Mesenchymal stem cell (in vitro differentiated cells and primary cell): ENCODE results near the gene TRAF3IP1. TPM values are rescaled to one million over a fixed set of nuclear protein-coding genes. Genes with fewer than 3 reads are reported as not detected.

ENCODE experiments used
- DNase-seq: peaks from one replicate; pipeline ENCODE4 v3.0.0-alpha.2; 2013
- H2AFZ ChIP-seq: one replicate; pipeline ENCODE4 v1.6.1; 2013; ENCODE audit warnings: low read depth, mild to moderate bottlenecking, control low read depth, inconsistent platforms, low read length, moderate library complexity
- H2AK5ac ChIP-seq: 2 replicates; pipeline ENCODE4 v1.6.1; 2013; ENCODE audit warnings: low read length, moderate library complexity, mild to moderate bottlenecking, inconsistent platforms; ENCODE audit not compliant: severe bottlenecking
- H2BK120ac ChIP-seq: one replicate; pipeline ENCODE4 v1.6.1; 2013; ENCODE audit warnings: low read depth, mild to moderate bottlenecking, inconsistent platforms, low read length, moderate library complexity
- H2BK12ac ChIP-seq, 2 experiments: one replicate each; pipeline ENCODE4 v1.6.1; 2013; ENCODE audit warnings: inconsistent platforms in 2 of 2, low read length in 2 of 2, mild to moderate bottlenecking in 2 of 2, moderate library complexity in 2 of 2, control low read depth in 1 of 2
- H2BK15ac ChIP-seq: one replicate; pipeline ENCODE4 v1.6.1; 2013; ENCODE audit warnings: mild to moderate bottlenecking, low read depth, inconsistent platforms; ENCODE audit not compliant: poor library complexity, severe bottlenecking
- H2BK5ac ChIP-seq: 2 replicates; pipeline ENCODE4 v1.6.1; 2013; ENCODE audit warnings: low read depth, mild to moderate bottlenecking, low read length, control low read depth, inconsistent platforms; ENCODE audit not compliant: poor library complexity, severe bottlenecking
- H3K14ac ChIP-seq, 2 experiments: one replicate each; pipeline ENCODE4 v1.6.1; 2013; ENCODE audit warnings: inconsistent platforms in 2 of 2, low read length in 2 of 2, control low read depth in 1 of 2, mild to moderate bottlenecking in 1 of 2, moderate library complexity in 1 of 2
- H3K18ac ChIP-seq, 2 experiments: one replicate each; pipeline ENCODE4 v1.6.1; 2013; ENCODE audit warnings: inconsistent platforms in 2 of 2, low read length in 2 of 2, control low read depth in 1 of 2, low read depth in 1 of 2, mild to moderate bottlenecking in 1 of 2
- H3K23ac ChIP-seq, 2 experiments: one replicate each; pipeline ENCODE4 v1.6.1; 2013; ENCODE audit warnings: inconsistent platforms in 2 of 2, low read length in 2 of 2, mild to moderate bottlenecking in 2 of 2, moderate library complexity in 2 of 2, control low read depth in 1 of 2
- H3K27ac ChIP-seq: 2 replicates; pipeline ENCODE4 v1.5.1; 2013; ENCODE audit warnings: mild to moderate bottlenecking, moderate library complexity, low read length, control low read depth, inconsistent platforms; ENCODE audit not compliant: poor library complexity, severe bottlenecking
- H3K27me3 ChIP-seq, 2 experiments: 2 replicates each; pipeline versions ENCODE4 v1.6.1 to v1.7.0; 2013; ENCODE audit warnings: low read length in 2 of 2, mild to moderate bottlenecking in 2 of 2, moderate library complexity in 2 of 2, control low read depth in 1 of 2, inconsistent platforms in 1 of 2; ENCODE audit not compliant: control insufficient read depth in 1 of 2, insufficient read depth in 1 of 2
- H3K36me3 ChIP-seq, 2 experiments: 2 replicates each; pipeline versions ENCODE4 v1.6.1 to v1.7.0; 2013; ENCODE audit warnings: low read length in 2 of 2, control low read depth in 1 of 2, inconsistent platforms in 1 of 2, low read depth in 1 of 2, mild to moderate bottlenecking in 1 of 2; ENCODE audit not compliant: insufficient read depth in 2 of 2, control insufficient read depth in 1 of 2
- H3K4ac ChIP-seq, 2 experiments: one replicate each; pipeline ENCODE4 v1.6.1; 2013; ENCODE audit warnings: inconsistent platforms in 2 of 2, low read length in 2 of 2, mild to moderate bottlenecking in 2 of 2, moderate library complexity in 2 of 2, control low read depth in 1 of 2, low read depth in 1 of 2
- H3K4me1 ChIP-seq: 2 replicates; pipeline ENCODE4 v1.6.1; 2013; ENCODE audit warnings: low read depth, low read length, control low read depth; ENCODE audit not compliant: control insufficient read depth, insufficient read depth
- H3K4me2 ChIP-seq: 2 replicates; pipeline ENCODE4 v1.6.1; 2013; ENCODE audit warnings: low read length, mild to moderate bottlenecking, inconsistent platforms; ENCODE audit not compliant: poor library complexity, severe bottlenecking
- H3K4me3 ChIP-seq, 2 experiments: 2 replicates each; pipeline versions ENCODE4 v1.5.1 to v1.7.0; 2013; ENCODE audit warnings: low read length in 2 of 2, mild to moderate bottlenecking in 2 of 2, control low read depth in 1 of 2, low read depth in 1 of 2; ENCODE audit not compliant: insufficient read depth in 1 of 2
- H3K79me1 ChIP-seq: replicated peaks from 2 replicates; pipeline ENCODE4 v1.6.1; 2013; ENCODE audit warnings: mild to moderate bottlenecking, control low read depth, low read length, inconsistent platforms; ENCODE audit not compliant: poor library complexity, severe bottlenecking
- H3K9ac ChIP-seq: 2 replicates; pipeline ENCODE4 v1.7.0; 2013; ENCODE audit warnings: mild to moderate bottlenecking, low read length, moderate library complexity
- H3K9me3 ChIP-seq: 2 replicates; pipeline ENCODE4 v1.7.0; 2013; ENCODE audit warnings: mild to moderate bottlenecking, low read length; ENCODE audit not compliant: control insufficient read depth
- H4K8ac ChIP-seq: one replicate; pipeline ENCODE4 v1.6.1; 2013; ENCODE audit warnings: inconsistent platforms, mild to moderate bottlenecking, low read length, moderate library complexity
- H4K91ac ChIP-seq: one replicate; pipeline ENCODE4 v1.6.1; 2013; ENCODE audit warnings: mild to moderate bottlenecking, low read length, inconsistent platforms
- WGBS: methylation state at CpG from one replicate; pipeline ENCODE4 v1.1.7; 2013; ENCODE audit warnings: mixed read lengths; 5-methylcytosine and 5-hydroxymethylcytosine counted together
- small RNA-seq: library from polyadenylated mRNA; stranded (forward); fragments of <200 nt; extraction: miRNeasy Mini kit (QIAGEN cat#:217004); gene quantifications from one replicate; pipeline ENCODE3, GENCODE V24; 2013; ENCODE audit warnings: low read depth

TRAF3IP1 gene

DNA sequence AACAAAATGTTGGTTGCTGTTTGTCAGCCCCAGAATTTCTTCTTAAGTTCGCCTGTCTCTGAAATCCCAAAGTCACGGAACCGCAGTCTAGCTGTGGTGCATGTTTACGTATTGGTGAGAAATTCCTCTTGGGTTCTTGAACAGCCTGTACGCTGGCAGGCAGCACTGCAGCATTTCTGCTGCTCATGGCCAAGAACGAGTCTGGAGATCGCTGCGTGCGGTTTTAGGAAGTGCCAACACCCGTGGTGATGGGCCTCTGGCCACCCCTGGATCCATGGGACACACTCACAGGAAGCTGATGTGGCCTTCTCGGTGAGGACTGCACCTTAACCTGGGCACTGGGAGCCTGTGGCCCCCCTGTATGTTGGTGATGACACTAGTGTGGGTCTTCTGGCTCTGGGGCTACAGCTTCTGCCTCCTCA is 130.1 kb downstream of the TRAF3IP1 start:
- no peak for DNase-seq

More for the DNA sequence above, 130.1 kb downstream of the TRAF3IP1 start:
- Histone ChIP-seq H3K36me3 (peaks cover 63 to 78% of the 10 kb centered on the region in 2 experiments), H3K23ac (no peak overlapping the region), H2AFZ (no peak overlapping the region), H3K4me3 (no peak overlapping the region), H3K18ac (no peak overlapping the region), H4K91ac (no peak overlapping the region), H3K4ac (no peak overlapping the region), H3K9ac (no peak overlapping the region), H2BK5ac (no peak overlapping the region), H2AK5ac (no peak overlapping the region), H3K4me2 (no peak overlapping the region), H3K14ac (no peak overlapping the region), H2BK12ac (no peak overlapping the region), H3K9me3 (no peaks in the 10 kb centered on the region), H3K27ac (no peak overlapping the region), H3K79me1 (peaks cover 44% of the 10 kb centered on the region), H3K4me1 (peaks cover 4% of the 10 kb centered on the region), H3K27me3 (no peaks in the 10 kb centered on the region), H2BK15ac (no peak overlapping the region), H4K8ac (no peak overlapping the region), H2BK120ac (no peak overlapping the region)
- 98% methylated on average over 11 of the region's 11 CpGs for WGBS

Small RNA genes within 50 kb of the gene (small RNA-seq; reads per million reads assigned to genes)
- gene RNU6-234P = not detected
